ENCODE data around the gene ENAH. TPM values are rescaled to one million over a fixed set of nuclear protein-coding genes. Genes with fewer than 3 reads are reported as not detected.
"Not testable (repeated sequence)": the region's sequence is repeated elsewhere in the genome, so short reads cannot be mapped to it uniquely, and the experiment has no call there.

Gene ENAH
- total RNA-seq, 1 donor from 2014 or later = not detected

DNA sequence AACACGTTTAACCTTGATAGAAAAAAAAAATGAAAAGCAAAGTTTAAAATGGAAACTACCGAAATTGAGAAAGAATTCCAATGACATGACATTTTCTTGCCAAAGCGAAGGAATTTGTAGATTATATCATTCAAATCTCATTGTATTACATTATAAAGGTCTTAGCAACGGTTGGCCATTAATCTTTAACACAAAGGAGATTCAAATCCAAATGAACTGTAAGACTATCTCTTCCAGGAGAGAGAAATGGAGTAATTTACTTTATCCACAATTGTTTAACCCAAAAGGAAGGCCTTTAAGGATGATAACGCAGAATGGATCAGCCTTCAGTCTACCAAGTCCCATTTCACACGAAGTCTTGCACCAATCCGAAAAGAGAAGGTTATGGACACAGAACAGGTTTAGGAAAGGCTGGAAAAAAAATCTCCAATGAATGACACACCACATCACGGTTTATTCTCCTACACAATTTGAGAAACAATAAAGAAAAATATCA lies 1.5 kb downstream of the ENAH start:
- intact Hi-C loops (cut with micrococcal nuclease) = loop anchor here (5.0 kb wide), 2 partner anchors 126 to 174 kb away; partner anchors contain the start of gene SRP9

DNA sequence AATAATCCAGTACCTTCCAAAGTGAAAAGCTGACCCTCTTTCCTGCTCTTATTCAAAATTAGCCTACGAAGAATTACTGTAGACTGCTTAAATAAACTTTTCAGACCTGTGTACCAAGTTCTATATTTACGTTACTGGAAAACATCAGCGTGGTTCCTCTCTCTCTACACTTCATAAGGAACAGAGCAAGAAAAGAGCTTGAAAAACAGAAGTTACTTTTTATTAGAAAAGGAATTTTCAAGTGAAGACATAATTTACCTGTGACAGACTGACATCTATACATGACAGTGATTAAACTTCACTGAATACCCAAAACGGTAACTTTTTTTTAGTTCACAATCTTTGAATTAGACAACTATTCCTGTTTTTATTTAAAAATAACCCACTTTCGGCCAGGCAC lies 2.7 kb downstream of the ENAH start:
- intact Hi-C loops (cut with micrococcal nuclease) = loop anchor here (5.0 kb wide), 2 partner anchors 127 to 173 kb away; partner anchors contain the start of gene SRP9

DNA sequence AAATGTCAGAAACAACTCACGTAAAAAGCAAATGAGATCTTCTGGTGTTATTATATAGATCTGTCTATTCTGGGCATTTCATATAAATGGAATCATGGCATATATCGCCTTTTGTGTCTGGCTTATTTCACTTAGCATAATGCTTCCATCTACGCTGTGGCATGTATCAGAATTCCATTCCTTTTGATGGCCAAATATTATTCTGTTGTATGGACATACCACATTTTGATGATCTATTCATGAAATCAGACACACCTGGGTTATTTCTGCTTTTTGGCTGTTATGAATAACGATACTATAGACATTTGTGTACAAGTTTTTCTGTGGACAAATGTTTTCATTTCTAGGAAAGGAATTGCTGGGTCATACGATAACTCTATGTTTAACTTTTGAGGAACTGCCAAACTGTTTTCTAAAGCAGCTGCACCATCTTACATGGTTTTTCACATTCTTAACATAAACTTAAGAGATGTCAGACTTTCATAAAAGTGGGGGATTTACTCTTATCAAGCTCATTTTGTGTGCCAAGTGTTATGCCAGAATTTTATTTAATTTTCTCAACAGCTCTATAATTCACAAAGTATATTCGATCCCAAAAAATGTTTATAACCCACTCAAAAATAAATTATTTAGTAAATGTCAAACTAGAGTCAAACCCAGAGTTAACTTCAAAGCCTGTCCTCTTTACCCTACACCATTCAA lies 7.6 kb downstream of the ENAH start:
- intact Hi-C loops (cut with micrococcal nuclease) = no loop called here

DNA sequence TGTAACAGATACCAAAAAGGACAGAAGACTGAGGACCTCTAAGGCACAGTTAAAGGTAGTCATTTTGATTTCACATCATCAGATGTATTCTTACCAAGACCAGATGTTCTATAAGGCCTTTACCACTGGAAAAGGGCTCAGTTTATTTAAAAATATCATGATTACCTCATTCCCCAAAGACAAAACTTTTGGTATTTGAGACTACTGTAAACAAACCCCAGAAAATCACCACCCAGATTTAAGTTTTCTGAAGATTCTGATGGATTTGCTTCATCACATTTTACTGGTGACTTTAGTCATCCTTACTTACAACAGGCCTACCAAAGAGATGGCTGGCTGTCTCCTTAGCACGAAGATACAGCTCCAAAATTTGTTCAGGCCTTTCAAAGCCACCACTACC lies 8.3 kb downstream of the ENAH start:
- intact Hi-C loops (cut with micrococcal nuclease) = no loop called here

DNA sequence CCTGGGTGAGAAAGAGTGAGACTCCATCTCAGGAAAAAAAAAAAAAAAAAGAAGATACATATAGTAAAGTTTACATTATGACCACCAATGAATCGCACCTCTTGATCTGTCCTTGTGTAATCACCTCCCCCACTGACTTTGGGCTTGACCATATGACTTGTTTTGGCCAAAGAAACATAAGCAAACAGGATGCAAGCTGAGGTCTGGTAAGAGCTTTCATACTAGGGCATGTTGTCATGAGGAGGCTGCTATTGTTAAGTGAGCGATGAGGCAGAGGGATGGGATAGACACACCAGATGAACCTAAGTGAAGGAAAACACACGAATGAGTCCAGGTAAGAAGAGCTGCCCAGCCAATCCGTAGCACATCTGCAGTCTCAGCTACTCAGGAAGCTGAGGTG lies 10.7 kb downstream of the ENAH start:
- intact Hi-C loops (cut with micrococcal nuclease) = no loop called here

DNA sequence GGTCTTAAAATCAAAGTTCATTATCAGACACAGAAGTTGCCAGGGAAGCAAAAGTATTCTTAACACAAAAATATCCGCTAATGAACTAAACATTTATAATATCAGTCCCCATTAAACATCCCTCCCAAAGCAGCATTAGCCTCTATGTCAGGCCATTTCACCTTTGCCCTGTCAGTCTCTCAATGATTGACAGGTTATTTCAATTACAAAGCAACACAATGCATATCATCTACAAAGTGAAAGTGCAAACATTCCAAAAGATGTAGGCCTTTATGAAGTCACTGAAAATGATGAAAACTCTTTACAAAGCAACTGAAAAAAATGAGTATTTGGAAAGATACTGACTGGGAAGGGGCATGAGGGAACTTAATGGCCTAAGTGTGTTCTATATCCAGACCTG lies 14.1 kb downstream of the ENAH start:
- intact Hi-C loops (cut with micrococcal nuclease) = no loop called here

DNA sequence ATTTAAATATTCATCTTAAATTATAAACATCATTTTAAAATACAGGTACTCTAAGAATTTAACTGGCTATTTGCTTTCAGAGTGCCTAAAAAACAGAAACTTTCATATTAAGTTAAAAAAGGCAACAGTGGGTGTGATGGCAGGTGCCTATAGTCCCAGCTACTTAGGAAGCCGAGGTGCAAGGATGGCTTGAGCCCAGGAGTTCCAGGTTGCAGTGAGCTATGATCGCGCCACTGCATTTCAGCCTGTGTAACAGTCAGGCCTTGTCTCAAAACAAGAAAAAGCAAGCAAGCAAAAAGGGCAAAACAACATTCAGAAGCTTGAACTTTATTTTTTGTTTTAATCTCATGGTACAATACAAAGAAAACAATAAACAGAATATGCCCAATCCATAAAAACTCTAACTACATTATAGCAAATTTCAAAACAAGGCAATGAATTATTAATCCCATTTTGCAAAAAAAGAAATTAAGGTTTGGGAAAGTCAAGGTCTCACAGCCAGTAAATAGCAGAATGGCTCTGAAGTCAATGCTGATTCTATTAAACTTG lies 15.2 kb downstream of the ENAH start:
- intact Hi-C loops (cut with micrococcal nuclease) = no loop called here

DNA sequence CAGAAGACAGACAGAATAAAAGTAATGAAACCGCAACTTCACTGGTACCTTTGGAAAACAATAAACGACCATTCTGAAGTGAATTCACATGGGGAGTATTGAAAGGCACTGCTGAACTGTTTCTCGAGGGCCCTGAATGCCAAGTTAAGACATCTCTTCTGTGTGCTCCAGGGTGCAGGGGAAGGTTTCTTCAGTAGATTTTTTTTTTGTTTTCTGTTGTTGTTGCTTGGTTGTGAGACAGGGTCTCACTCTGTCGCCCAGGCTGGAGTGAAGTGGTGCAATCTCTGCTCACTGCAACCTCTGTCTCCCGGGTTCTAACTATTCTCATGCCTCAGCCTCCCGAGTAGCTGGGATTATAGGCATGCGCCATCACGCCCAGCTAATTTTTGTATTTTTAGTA lies 15.9 kb downstream of the ENAH start:
- intact Hi-C loops (cut with micrococcal nuclease) = not testable (repeated sequence)

DNA sequence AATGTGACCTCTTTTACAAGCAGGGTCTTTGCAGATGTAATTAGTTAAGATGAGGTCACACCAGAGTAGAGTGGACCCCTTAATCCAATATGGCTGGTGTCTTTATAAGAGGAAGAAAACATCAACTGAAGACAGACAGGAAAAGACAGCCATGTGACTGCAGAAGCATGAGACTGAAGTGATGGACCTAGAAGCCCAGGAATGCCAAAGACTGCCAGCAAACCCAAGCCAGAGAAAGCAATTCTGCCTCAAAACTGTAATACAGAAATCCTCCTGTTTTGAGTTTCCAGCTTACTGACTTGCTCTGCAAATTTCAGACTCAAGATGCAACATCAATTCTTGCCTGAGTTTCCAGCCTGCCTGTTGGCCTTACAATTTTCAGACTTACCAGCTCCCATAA lies 17.3 kb downstream of the ENAH start:
- intact Hi-C loops (cut with micrococcal nuclease) = no loop called here

DNA sequence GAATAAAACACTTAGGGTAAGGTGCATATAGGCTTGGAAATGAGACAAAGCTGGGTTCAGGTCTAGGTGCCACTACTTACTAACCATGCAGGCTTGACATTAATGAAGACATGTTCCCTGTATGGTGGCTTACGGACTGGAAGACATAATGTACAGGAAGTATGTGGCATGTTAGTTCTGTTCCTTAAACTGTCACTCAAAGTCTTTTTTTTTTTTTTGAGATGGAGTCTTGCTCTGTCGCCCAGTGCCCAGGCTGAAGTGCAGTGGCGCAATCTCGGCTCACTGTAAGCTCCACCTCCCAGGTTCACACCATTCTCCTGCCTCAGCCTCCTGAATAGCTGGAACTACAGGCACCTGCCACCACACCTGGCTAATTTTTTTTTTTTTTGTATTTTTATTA lies 20.1 kb downstream of the ENAH start:
- intact Hi-C loops (cut with micrococcal nuclease) = not testable (repeated sequence)

DNA sequence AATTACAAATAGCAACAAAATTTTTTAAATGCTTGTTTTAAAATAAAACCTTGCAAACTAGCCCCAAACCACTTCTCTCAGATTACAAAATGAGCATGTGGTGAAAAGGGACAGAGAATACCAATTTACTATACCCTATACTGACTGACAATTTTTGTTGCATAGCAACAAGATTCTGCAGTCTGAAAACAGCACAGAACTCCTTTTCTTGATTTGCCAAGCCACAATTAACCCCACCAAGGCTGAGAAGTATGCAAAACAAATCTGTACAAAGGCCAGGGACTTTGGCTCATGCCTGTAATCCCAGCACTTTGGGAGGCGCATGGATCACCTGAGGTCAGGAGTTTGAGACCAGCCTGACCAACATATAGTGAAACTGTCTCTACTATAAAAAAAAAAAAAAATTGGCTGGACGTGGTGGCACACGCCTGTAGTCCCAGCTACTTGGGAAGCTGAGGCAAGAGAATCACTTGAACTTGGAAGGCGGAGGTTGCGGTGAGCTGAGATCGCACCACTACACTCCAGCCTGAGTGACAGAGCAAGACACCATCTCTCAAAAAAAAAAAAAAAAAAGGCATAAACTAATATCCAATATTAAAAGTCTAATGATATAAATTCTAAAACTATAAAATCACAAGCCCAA lies 21.8 kb downstream of the ENAH start:
- intact Hi-C loops (cut with micrococcal nuclease) = no loop called here

DNA sequence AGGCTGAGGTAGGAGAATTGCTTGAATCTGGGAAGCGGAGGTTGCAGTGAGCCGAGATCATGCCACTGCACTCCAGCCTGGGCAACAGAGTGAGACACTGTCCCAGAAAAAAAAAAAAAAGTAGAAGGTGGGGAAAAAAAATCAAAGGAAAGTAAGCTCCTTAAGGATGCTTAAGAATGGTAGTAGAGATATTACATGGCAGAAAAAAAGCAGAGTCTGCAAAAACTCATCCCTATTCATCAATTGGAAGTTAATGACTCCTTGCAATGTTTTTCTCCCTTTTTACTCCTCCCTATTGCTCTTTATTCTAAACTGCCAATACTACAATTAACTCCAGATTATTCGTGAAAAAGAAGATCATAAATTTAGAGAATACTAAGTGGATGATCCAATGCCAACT lies 23.4 kb downstream of the ENAH start:
- intact Hi-C loops (cut with micrococcal nuclease) = no loop called here

DNA sequence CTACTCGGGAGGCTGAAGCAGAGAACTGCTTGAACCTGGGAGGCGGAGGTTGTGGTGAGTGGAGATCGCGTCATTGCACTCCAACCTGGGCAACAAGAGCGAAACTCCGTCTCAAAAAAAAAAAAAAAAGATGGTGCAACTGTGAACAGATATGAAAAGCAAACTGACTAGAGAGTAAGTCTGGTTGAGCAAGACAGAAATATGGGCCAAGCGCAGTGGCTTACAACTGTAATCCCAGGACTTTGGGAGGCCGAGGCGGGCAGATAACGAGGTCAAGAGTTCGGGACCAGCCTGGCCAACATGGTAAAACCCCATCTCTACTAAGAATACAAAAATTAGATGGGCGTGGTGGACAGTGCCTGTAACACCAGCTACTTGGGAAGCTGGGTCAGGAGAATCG lies 24.1 kb downstream of the ENAH start:
- intact Hi-C loops (cut with micrococcal nuclease) = not testable (repeated sequence)

DNA sequence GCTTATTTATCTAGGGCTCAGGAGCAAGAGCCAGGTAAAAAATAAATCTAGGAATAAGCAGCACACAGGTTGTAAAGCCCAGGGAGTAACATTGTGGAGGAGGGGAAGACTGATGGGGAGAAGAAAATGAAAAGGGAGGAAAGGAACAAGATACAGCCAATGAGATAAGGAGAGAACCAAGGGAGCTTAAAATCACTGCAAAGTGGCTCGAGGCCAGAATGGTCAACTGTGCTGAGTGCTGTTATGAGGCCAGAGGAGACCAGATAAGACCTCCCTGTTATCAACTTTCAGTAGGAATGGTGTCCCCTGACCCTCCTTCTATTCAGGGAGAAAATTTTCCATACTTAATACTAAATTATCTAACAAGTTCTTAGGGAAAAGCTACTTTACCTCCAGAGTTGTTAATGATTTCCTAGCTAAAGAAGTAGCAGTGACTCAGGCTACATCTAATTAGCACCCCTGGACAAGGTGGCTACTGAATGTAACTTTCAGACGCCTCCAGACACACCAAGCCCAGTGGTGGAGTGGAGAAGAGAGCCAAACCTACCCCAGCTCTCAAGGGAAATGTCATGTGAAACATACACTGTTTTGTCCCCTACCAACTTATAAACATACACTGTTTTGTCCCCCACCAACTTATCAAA lies 25.5 kb downstream of the ENAH start:
- intact Hi-C loops (cut with micrococcal nuclease) = no loop called here

DNA sequence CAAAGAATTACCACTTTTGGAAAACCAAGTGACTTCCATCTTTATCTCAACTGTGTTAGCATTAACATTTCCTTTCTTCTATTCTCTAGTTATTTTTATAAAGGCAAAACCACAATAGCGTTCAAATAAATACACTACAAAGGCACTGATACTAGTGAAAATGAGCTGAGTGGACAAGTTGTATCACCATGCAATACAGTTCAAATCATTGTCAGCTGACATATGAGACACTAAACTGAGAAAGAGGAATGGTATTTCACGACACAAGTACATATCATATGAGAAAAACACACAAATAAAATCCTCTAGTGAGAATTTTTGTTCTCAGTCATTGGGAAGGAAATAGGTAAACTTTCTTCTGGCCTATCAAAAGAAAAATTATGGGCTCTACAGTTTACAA lies 26.2 kb downstream of the ENAH start:
- intact Hi-C loops (cut with micrococcal nuclease) = no loop called here

DNA sequence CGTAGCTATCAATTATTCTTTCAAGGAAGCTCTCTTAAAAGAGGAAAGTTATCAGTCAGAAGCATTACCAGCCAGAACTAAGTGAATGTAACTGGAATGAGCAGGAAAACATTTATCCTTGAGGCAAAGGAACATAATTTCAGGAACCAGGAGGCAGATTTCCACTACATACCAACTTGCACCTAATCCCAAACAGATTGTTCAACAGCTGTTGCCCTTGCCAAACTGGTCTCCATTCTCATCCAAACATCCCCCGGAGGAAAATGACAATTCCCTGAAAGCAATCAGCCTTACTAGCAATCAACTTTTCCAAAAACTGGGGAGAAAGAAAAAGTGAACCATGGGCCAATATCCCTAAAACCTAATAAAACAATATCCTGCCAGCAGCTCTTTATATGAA lies 35.0 kb downstream of the ENAH start:
- intact Hi-C loops (cut with micrococcal nuclease) = no loop called here

DNA sequence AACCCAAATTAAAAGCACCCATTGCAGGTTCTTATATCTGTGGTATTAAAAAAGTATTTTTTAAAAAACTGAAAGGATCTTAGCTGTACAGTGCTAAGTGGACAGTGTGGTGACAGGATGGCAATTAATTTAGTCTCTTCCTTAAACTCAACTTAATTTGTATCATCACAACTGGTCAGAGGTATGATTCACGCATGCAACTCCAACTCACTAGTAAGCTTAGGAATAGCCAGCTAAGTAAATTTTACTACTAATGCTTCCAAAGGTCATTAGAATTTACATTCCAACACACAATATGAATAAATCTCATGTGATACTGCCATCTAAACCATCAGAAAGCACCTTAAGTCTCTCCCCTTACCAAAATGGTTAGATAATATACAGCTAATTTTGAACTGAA lies 35.4 kb downstream of the ENAH start:
- intact Hi-C loops (cut with micrococcal nuclease) = no loop called here

DNA sequence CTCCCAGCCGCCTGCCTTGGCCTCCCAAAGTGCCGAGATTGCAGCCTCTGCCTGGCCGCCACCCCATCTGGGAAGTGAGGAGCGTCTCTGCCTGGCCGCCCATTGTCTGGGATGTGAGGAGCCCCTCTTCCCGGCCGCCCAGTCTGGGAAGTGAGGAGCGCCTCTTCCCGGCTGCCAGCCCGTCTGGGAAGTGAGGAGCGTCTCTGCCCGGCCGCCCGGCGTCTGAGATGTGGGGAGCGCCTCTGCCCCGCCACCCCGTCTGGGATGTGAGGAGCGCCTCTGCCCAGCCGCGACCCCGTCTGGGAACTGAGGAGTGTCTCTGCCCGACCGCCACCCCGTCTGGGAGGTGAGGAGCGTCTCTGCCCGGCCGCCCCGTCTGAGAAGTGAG lies 37.5 kb downstream of the ENAH start:
- intact Hi-C loops (cut with micrococcal nuclease) = not testable (repeated sequence)

DNA sequence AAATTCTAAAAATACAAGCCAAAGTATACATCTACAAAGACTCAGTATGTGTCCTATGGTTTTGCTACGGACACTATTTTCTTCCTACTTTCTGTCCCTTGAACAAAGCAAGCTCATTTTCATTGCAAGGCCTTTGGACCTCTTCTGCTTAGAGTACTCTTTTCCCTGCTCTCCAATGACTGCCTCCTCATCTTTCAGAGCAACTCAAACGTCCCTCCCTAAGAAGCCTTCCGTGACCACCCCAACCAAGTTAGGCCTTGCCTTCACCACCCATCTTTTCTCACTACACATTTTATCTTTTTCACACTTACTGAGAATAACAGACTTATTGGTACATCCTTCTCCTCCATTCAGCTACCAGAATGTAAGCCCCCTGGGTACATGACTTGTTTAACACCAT lies 39.9 kb downstream of the ENAH start:
- intact Hi-C loops (cut with micrococcal nuclease) = no loop called here

DNA sequence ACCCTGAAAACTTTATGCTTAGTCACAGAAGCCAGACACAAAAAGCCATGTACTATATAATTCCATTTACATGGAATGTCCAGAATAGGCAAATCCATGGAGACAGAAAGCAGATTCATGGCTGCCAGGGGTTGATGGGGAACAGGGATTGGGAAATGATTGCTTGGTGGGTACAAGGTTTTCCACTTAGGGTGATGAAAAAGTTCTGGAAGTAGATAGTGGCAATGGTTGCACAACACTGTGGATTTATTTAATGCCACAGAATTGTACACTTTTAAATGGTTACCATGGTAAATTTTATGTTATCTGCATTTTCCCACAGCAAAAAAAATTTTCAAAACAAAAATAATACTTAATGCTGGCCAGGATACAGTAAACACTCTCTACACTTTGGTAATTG lies 40.6 kb downstream of the ENAH start:
- intact Hi-C loops (cut with micrococcal nuclease) = no loop called here

DNA sequence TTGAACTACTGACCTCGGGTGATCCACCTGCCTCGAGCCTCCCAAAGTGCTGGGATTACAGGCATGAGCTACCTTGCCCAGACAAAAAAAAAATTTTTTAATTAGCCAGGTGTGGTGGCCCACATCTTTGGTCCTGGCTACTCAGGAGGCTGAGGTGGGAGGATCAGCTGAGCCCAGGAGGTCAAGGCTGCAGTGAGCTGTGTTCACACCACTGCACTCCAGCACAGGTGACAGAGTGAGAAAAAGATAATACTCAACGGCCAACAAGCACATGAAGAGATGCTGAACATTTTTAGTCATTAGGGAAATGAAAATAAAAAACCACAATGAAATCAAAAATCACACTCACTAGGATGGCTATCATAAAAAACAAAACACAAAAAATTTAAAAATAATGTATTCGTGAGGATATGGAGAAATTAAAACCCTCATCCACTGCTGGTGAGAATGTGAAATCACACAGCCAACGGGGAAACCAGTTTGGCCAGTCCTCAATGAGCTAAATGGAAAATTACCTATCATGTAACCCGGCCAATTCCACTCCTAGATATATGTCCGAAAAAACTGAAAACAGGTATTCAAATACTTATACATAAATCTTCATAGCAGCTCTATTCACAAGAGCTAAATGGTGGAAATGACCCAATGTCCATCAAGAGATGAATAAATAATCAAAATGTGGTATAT lies 41.2 kb downstream of the ENAH start:
- intact Hi-C loops (cut with micrococcal nuclease) = no loop called here

DNA sequence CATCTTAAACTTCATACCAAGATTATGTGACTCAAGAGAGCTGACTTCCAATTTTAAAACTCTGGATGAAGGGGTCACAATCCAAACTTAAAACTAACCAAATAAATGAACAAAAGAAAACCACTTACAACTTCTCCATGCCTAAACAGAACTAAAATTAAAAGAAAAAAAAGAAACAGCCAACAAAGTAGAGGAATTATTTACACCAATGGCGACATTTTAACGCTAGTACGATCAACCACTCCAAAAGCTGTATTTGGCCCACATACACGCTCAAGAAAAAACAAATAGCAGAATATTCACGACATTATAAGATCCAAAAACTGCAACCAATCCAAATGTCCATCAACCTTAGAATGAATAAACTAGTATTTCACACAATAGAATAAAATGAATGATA lies 42.4 kb downstream of the ENAH start:
- intact Hi-C loops (cut with micrococcal nuclease) = no loop called here

All from T-helper 1 cell treated with Interleukin-12 subunit alpha and Interleukin-12 subunit beta and Interleukin-4 antibody, amounts not matched to agents 30 ng/mL and 1 ng/mL, for 36 hours (primary cell).